Neuronal stem cell (in vitro differentiated cells): ENCODE results near the gene CXCR4.
"Not testable (repeated sequence)": the region's sequence is repeated elsewhere in the genome, so short reads cannot be mapped to it uniquely, and the experiment has no call there.

ENCODE experiments used
- DNase-seq: peaks from one replicate; pipeline ENCODE4 v3.0.0-alpha.2; 2013; ENCODE audit warnings: low spot score
- H2AFZ ChIP-seq: one replicate; pipeline ENCODE4 v1.6.1; 2013; ENCODE audit warnings: mild to moderate bottlenecking, low read length, inconsistent platforms
- H2AK5ac ChIP-seq: 2 replicates; pipeline ENCODE4 v1.6.1; 2013; ENCODE audit warnings: low read depth, mild to moderate bottlenecking, inconsistent platforms, low read length, moderate library complexity, mixed read lengths
- H2BK120ac ChIP-seq: 2 replicates; pipeline ENCODE4 v1.6.1; 2013; ENCODE audit warnings: low read depth, mild to moderate bottlenecking, inconsistent platforms, low read length, moderate library complexity, mixed read lengths
- H2BK12ac ChIP-seq: one replicate; pipeline ENCODE4 v1.6.1; 2013; ENCODE audit warnings: low read length, inconsistent platforms
- H2BK15ac ChIP-seq: 2 replicates; pipeline ENCODE4 v1.6.1; 2013; ENCODE audit warnings: mild to moderate bottlenecking, low read length, inconsistent platforms, mixed read lengths
- H2BK5ac ChIP-seq: one replicate; pipeline ENCODE4 v1.6.1; 2013; ENCODE audit warnings: inconsistent platforms, mild to moderate bottlenecking, low read length, moderate library complexity
- H3K14ac ChIP-seq: one replicate; pipeline ENCODE4 v1.6.1; 2013; ENCODE audit warnings: low read length, inconsistent platforms
- H3K18ac ChIP-seq: 2 replicates; pipeline ENCODE4 v1.6.1; 2013; ENCODE audit warnings: low read length, inconsistent platforms
- H3K23ac ChIP-seq: 2 replicates; pipeline ENCODE4 v1.6.1; 2013; ENCODE audit warnings: low read depth, mild to moderate bottlenecking, mixed read lengths, low read length, inconsistent platforms; ENCODE audit not compliant: poor library complexity
- H3K27ac ChIP-seq: replicated peaks from 3 replicates; pipeline ENCODE4 v1.5.1; 2013; ENCODE audit warnings: low read length, inconsistent platforms
- H3K27me3 ChIP-seq, 3 experiments: 2 replicates each; pipeline ENCODE4 v1.6.1; 2013; ENCODE audit warnings: low read length in 3 of 3, mild to moderate bottlenecking in 2 of 3, inconsistent platforms in 1 of 3, low read depth in 1 of 3, mixed read lengths in 1 of 3, moderate library complexity in 1 of 3; ENCODE audit not compliant: control insufficient read depth in 3 of 3, insufficient read depth in 3 of 3
- H3K36me3 ChIP-seq, 2 donors: replicated peaks in 1 of 2; 2 replicates each; pipeline ENCODE4 v1.6.1; 2013; ENCODE audit warnings: low read length in 2 of 2; ENCODE audit not compliant: control insufficient read depth in 2 of 2, insufficient read depth in 2 of 2
- H3K4ac ChIP-seq: 2 replicates; pipeline ENCODE4 v1.6.1; 2013; ENCODE audit warnings: inconsistent platforms, mild to moderate bottlenecking, low read length, moderate library complexity
- H3K4me1 ChIP-seq, 2 donors: 1 replicate in 1 of 2; 2 replicates in 1 of 2; pipeline ENCODE4 v1.6.1; 2013; ENCODE audit warnings: low read length in 2 of 2, low read depth in 1 of 2; ENCODE audit not compliant: control insufficient read depth in 2 of 2, insufficient read depth in 1 of 2
- H3K4me2 ChIP-seq: one replicate; pipeline ENCODE4 v1.6.1; 2013; ENCODE audit warnings: mild to moderate bottlenecking, low read length, inconsistent platforms; ENCODE audit not compliant: insufficient read depth, poor library complexity, severe bottlenecking
- H3K4me3 ChIP-seq, 2 donors: 2 replicates each; pipeline ENCODE4 v1.5.1; 2013; ENCODE audit warnings: low read length in 2 of 2, mild to moderate bottlenecking in 2 of 2, inconsistent platforms in 1 of 2, moderate library complexity in 1 of 2
- H3K79me1 ChIP-seq: one replicate; pipeline ENCODE4 v1.6.1; 2013; ENCODE audit warnings: low read depth, mild to moderate bottlenecking, inconsistent platforms, low read length, moderate library complexity
- H3K9ac ChIP-seq: one replicate; pipeline ENCODE4 v1.6.1; 2013; ENCODE audit warnings: mild to moderate bottlenecking, low read depth, low read length, inconsistent platforms; ENCODE audit not compliant: poor library complexity
- H3K9me3 ChIP-seq, 2 donors: replicated peaks in 1 of 2; 2 replicates each; pipeline versions ENCODE3 to v1.6.1; 2013; ENCODE audit warnings: low read length in 2 of 2, mild to moderate bottlenecking in 2 of 2, inconsistent platforms in 1 of 2, low read depth in 1 of 2, mixed read lengths in 1 of 2, moderate library complexity in 1 of 2; ENCODE audit not compliant: control insufficient read depth in 2 of 2, insufficient read depth in 1 of 2
- H4K8ac ChIP-seq: one replicate; pipeline ENCODE4 v1.6.1; 2013; ENCODE audit warnings: low read depth, mild to moderate bottlenecking, inconsistent platforms, low read length, moderate library complexity
- H4K91ac ChIP-seq: one replicate; pipeline ENCODE4 v1.6.1; 2013; ENCODE audit warnings: low read length, low read depth, mild to moderate bottlenecking, inconsistent platforms; ENCODE audit not compliant: poor library complexity
- WGBS, 2 donors: extraction: QIAGEN DNeasy Blood & Tissue Kit; methylation state at CpG; one replicate each; pipeline ENCODE4 v1.1.7; 2013; ENCODE audit warnings: missing lambda C conversion rate in 2 of 2, mixed read lengths in 1 of 2; ENCODE audit not compliant: insufficient read length in 2 of 2, insufficient replicate concordance in 1 of 2; ENCODE audit errors: extremely low coverage in 2 of 2; 5-methylcytosine and 5-hydroxymethylcytosine counted together

The CXCR4 gene

DNA sequence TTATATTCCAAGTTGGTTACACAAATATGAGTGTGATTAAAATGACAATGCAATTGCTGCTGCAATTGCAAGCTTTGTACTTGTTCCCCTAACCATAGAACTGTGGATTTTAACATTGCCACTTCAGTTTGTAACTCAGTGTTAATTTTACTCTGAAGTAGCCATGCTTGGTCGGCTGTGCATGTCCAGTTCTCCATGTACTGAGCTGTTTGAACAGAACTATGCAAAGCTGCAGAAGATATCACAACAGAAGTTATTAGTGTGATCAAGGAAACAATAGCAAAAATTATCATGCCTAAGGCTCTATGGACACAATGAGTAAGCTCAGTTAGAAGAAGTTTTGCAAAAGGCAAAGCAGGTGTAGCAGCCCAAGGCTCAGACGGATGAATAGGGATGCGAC lies 45.3 kb downstream of the CXCR4 start:
- H2BK5ac ChIP-seq = no peak overlapping the region
- no peak overlapping the region for H3K9ac ChIP-seq
- H4K91ac ChIP-seq = no peak overlapping the region
- WGBS, 2 donors = no CpG with 5 or more reads among the region's 3 CpGs
- no peak overlapping the region for H3K4me3 ChIP-seq
- no peak overlapping the region for H2AFZ ChIP-seq
- no peak overlapping the region for H4K8ac ChIP-seq
- H3K4me1 ChIP-seq = peaks cover 0 to 6% of the 10 kb centered on the region in 2 donors
- H3K36me3 ChIP-seq = no peaks in the 10 kb centered on the region
- DNase-seq = no peak
- peaks cover 4 to 13% of the 10 kb centered on the region in 2 donors for H3K9me3 ChIP-seq
- H3K27me3 ChIP-seq = no peaks in the 10 kb centered on the region
- no peak overlapping the region for H2BK15ac ChIP-seq
- no peak overlapping the region for H3K4ac ChIP-seq
- H3K79me1 ChIP-seq = no peaks in the 10 kb centered on the region
- H3K4me2 ChIP-seq = no peak overlapping the region
- H3K23ac ChIP-seq = no peak overlapping the region
- H2BK120ac ChIP-seq = no peak overlapping the region
- H3K27ac ChIP-seq = no peak overlapping the region
- no peak overlapping the region for H3K18ac ChIP-seq
- no peak overlapping the region for H2BK12ac ChIP-seq
- H2AK5ac ChIP-seq = no peak overlapping the region
- H3K14ac ChIP-seq = no peak overlapping the region

GRCh38 chr2:136071887-136072286 lies 46.1 kb downstream of the CXCR4 start:
- H2AFZ ChIP-seq = not testable (repeated sequence)
- WGBS, 2 donors = no CpG with 5 or more reads among the region's 4 CpGs

GRCh38 chr2:136070913-136071312 lies 47.0 kb downstream of the CXCR4 start:
- Histone ChIP-seq H3K79me1 (no peaks in the 10 kb centered on the region), H3K36me3 (no peaks in the 10 kb centered on the region), H2BK12ac (no peak overlapping the region), H3K14ac (no peak overlapping the region), H3K4me2 (no peak overlapping the region), H3K4ac (no peak overlapping the region), H4K91ac (no peak overlapping the region), H2BK5ac (no peak overlapping the region), H3K9ac (no peak overlapping the region), H4K8ac (no peak overlapping the region), H3K18ac (no peak overlapping the region), H3K27me3 (no peaks in the 10 kb centered on the region), H2BK15ac (no peak overlapping the region), H3K27ac (no peak overlapping the region), H3K23ac (no peak overlapping the region), H3K4me3 (no peak overlapping the region), H2AK5ac (no peak overlapping the region), H3K4me1 (no peaks in the 10 kb centered on the region), H2AFZ (no peak overlapping the region), H3K9me3 (peaks cover 4 to 6% of the 10 kb centered on the region in 2 donors), H2BK120ac (no peak overlapping the region)
- DNase-seq = no peak
- WGBS, 2 donors = no CpG with 5 or more reads among the region's 4 CpGs

More at GRCh38 chr2:136071887-136072286, 46.1 kb downstream of the CXCR4 start:
- H3K9ac ChIP-seq, H3K4me2 ChIP-seq, H3K14ac ChIP-seq, H3K23ac ChIP-seq, H2BK5ac ChIP-seq, H3K36me3 ChIP-seq, H2AK5ac ChIP-seq, DNase-seq, H4K8ac ChIP-seq, H3K9me3 ChIP-seq, H3K4ac ChIP-seq, H4K91ac ChIP-seq, H3K4me1 ChIP-seq, H3K27ac ChIP-seq, H3K4me3 ChIP-seq, H3K79me1 ChIP-seq, H2BK120ac ChIP-seq, H2BK12ac ChIP-seq, H3K27me3 ChIP-seq, H3K18ac ChIP-seq, H2BK15ac ChIP-seq: not testable (repeated sequence)

DNA sequence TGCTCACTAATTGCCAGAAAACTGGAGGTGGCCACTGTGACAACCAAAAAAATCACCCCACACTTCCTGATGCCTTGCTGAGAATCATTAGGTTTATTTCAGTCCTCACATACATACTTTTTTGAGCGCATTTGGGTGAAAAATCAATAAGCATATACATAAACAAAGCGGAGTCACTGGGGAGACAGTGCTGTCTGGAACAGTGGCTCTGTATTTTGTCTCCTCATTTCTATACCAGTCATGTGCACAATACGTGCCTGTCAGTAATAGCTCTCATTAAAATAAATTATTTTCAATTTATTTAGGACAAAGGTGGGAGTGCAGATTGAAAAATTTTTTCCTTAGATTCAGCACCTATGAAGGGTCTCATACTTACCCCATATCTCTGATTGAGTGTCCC lies 48.2 kb downstream of the CXCR4 start:
- H4K91ac ChIP-seq = no peak overlapping the region
- H3K79me1 ChIP-seq = no peaks in the 10 kb centered on the region
- H3K4me3 ChIP-seq = no peak overlapping the region
- no peak overlapping the region for H2BK15ac ChIP-seq
- no peak overlapping the region for H4K8ac ChIP-seq
- no peak overlapping the region for H3K9ac ChIP-seq
- H3K18ac ChIP-seq = no peak overlapping the region
- no CpG with 5 or more reads among the region's 3 CpGs for WGBS, 2 donors
- H3K9me3 ChIP-seq = peaks cover 4 to 6% of the 10 kb centered on the region in 2 donors
- no peak for DNase-seq
- H2AFZ ChIP-seq = no peak overlapping the region
- H2AK5ac ChIP-seq = no peak overlapping the region
- H2BK120ac ChIP-seq = no peak overlapping the region
- H3K36me3 ChIP-seq = no peaks in the 10 kb centered on the region
- H3K4me2 ChIP-seq = no peak overlapping the region
- H3K14ac ChIP-seq = no peak overlapping the region
- H3K4ac ChIP-seq = no peak overlapping the region
- no peaks in the 10 kb centered on the region for H3K4me1 ChIP-seq
- H2BK12ac ChIP-seq = no peak overlapping the region
- no peak overlapping the region for H3K27ac ChIP-seq
- H3K23ac ChIP-seq = no peak overlapping the region
- H2BK5ac ChIP-seq = no peak overlapping the region
- H3K27me3 ChIP-seq = no peaks in the 10 kb centered on the region
